HG03175 (cell line): Measurements from ENCODE around the gene DYNLT1.
"Not testable (repeated sequence)": the region's sequence is repeated elsewhere in the genome, so short reads cannot be mapped to it uniquely, and the experiment has no call there.

Experiments used
- ATAC-seq: cut with Tn5 transposase; IDR thresholded peaks from one replicate; pipeline ENCODE4 v1.9.1; 2021; ENCODE audit warnings: mild to moderate bottlenecking, moderate library complexity; ENCODE audit not compliant: unreplicated experiment

Gene DYNLT1

DNA sequence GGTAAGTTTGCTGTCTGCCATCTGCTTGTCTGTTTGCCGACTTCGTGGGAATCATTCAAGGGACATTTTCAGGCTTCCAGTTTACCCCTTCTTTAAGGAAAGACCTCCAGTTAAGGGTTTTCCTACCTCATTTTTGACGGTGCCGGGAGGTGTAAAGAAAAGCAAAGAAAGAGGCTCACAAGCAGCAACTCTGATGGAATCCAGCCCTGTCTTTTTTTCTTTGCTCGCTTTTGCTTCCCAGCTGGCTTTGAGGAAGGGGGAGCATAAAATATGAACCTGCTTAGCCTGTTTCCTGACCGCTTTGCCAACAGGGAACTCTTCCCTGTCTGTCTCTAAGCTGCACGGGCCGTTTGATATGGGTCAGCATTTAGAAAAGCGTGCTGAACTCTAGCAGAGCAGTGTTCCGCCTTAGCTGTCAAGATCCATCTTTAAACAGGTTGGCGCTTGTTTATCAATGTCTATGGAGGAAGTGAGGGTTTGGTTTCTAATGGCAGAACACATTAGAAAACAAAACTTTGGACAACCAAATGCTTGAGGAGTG, 19.2 kb upstream of the DYNLT1 start:
- no peak for ATAC-seq

DNA sequence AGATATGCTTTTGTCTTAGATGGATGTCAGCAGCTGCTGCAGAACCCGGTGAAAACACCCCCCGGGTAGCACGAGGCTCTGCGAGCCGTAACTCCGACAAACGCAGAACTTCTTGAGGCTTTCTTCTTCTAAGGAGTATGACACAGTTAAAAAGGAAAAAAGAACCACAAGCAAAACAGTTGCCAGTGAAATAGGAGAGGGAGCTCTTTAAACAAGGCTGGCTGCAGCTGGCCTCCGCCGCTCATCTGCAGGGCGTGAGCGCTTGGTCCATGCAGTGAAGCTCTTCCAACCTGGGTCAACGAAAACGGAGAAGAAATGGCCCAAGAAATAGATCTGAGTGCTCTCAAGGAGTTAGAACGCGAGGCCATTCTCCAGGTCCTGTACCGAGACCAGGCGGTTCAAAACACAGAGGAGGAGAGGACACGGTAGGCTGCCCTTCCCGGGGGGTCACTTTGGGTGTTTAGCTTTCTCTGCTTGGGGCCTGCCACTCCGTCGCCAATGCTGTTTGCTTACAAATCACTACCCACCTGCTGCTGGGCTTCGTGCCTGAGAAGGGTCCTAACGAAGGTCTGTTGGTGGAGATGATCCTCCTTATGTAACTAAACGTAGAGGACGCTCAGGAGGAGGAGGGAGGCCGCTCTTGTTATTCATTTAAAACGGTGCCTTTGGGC, 18.5 kb upstream of the DYNLT1 start:
- ATAC-seq = no peak

DNA sequence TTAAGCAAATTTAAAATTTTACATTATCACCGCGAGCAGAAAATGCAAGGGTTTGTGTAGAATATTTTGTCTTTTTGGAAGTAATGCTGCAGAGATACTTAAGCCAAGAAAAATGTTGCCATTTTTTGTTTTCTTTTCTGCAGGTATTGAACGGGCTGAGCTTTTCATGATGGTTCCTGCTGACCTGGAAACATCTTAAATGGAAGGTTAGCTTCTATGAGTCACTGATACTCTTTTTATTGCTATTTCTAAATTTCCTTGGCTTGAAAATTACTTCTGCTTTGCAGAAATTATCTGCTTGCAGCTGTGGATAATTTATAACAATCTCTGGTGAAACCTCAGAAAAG, 18.0 kb upstream of the DYNLT1 start:
- ATAC-seq = no peak

DNA sequence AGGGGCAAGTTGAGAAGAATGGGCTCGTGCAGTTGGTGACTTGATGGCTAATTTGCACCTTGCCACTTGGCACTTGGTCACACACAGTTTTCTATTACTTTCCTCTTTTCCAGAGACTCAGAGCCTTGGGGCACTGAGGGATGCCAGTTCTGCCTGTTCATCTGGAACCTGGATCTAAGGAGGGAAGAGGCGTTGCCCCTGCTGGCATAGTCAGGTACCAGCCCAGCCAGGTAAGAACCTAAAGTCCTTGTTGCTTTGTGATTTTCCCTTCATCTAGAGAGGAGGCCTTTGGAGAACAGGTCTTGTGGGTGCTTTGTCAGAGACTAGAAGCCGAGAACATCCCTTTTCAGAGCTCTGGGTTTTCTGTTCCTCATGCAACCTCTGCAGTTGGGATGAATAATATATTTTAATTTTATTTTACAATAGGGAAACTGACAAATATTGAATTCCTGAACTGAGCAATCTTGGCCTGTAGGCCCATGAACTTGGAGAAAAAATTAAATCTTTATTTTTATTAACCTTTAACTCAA, 16.7 kb upstream of the DYNLT1 start:
- no peak for ATAC-seq

DNA sequence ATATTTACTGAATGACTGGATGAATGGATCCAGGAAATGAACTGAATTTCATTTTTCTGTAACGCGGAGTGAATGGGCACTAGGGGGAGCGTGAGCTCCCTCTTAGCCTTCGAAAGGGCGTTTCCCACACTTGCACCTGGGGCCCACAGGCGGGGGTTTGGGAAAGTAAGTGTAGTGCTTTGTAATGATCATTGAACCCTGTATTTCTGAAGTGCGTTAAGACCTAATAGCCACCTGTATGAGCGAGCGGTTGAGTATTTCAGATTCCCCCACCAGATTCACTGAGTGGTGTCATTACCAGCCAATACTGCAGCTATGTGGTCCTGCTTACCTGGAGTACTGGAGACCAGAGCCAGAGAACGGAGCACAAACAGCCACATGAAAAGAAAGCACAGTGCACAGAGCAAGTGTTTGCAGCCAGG, 15.8 kb upstream of the DYNLT1 start:
- ATAC-seq = peak; percentile 50

DNA sequence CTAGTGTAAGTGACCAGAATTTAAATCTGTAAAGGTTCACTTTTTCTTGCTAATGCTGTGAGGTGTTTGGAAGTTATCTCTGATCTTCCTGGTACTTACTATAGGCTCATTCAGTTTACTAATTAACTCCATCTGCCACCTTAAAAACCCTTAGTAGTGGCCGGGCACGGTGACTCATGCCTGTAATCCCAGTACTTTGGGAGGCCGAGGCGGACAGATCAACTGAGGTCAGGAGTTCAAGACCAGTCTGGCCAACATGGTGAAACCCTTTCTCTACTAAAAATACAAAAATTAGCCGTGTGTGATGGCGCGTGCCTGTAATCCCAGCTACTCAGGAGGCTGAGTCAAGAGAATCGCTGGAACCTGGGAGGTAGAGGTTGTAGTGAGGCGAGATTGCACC, 12.4 kb upstream of the DYNLT1 start:
- ATAC-seq = not testable (repeated sequence)

DNA sequence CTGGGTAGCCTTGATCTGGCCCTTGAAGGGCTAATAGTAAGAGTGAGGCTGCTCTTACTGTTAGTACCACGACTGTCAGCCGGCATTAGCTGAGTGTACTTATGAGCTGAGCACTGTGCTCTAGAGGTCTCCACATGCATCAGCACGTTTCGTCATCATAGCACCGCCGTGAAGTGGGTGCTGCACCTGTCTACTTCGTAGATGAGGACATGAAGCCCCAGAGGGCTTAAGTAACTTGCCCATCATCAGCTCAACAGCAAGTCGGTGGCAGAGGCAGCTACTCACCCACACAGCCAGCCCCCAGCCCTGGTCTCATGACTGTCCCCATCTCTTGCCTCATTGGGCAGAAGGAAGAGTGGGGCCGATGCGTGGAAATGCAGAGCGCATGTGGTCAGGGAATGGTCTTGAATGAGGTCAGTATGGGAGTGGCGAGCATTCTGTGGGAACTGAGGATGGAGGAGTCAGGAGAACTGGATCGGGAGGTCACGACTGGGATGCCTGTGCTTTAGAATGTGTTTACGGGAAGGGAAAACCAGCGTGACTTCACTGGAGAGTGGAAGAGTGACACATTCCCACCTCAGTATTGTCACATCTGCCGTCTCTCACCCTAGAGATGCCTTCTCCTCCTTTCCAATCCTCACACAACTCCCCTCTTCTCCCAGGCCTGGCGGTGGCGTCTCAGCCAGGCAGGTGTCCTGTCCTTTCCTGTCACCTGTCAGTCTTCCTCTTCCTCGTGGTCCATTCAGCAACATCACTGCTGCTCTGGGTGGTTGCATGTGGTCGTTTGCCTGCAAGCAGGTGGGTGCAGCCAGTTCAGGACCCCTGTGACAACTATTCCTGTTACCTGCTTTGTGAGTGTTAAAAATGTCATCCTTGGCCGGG, 11.3 kb upstream of the DYNLT1 start:
- no peak for ATAC-seq

DNA sequence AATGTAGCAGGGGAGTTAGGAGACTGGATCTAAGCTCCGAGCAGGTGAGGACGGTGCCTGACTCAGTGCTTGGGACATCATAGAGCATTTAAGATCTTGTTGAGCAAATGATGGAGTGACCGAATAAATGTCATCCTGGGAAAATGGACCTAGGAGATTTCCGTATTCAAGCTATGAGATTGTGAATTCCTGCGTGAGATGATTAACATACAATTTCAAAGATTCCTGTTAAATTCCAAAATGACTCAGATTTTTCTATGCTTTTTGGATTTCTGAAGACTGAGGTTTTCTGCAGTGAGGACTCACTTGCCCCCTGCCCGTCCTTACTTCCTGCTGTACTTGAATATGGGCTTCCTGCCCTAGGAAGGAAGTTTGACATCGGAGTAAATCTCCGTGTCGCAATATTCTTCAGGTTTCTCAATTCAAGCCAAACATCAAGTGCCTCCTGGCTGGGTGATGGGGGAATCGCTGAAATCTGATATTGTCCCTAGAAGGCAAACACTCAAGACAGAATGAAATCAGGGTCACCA, 10.5 kb upstream of the DYNLT1 start:
- no peak for ATAC-seq

DNA sequence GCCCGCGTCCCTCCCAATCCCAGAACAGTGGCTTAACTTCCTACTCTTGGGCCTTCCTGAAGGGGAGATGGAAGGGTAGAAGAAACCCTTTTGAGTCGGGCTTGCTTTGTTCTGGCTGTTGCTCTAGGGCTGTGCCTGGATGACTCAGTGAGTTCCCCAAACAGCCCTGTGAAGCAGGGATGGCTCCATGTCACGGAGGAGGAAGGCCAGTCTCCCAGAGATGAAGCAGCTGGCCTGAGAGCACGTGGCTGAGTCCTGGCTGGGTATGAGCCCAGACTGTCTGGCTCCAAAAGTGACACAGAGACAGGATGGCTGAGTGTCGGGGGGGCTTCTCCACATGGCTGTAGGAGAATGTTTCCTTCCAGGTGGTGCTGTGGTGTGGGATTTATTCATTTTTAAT, 10.0 kb upstream of the DYNLT1 start:
- ATAC-seq = no peak

DNA sequence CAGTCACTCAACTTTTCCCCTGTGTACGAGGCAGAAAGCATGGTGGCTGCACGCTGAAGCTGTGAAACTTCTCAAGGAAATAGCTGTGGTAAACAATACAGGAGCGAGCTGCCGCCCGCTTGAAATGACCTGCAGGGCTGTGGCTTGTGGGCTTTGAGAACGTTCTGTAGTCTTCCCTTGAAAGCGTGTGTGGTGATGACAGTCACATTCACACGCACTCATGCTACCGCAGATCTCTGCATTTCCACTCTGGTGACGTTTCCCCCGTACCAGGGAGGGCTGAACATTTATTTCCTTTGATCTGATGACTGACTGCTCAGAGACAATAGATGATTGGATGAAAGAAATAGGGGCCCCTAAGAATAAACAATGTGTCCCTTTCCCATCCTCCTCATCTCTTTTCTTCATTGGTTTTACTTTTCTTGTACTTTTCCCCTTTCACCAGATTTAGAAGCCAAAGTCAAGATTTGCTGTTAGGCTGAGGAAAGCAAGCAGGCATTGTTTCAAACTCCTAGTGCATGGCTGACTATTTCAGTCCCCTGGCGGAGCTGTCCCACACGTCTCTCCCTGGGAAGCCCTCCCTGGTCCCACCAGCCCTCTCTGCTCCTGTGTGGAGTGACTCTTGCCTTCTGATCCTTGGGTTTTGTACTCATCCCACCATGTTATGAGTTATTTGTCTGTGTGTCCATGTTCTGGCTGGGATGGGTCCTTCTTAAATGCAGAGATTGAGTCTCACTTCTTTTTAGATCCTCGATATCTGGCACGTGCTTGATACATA, 9.2 kb upstream of the DYNLT1 start:
- ATAC-seq = no peak

DNA sequence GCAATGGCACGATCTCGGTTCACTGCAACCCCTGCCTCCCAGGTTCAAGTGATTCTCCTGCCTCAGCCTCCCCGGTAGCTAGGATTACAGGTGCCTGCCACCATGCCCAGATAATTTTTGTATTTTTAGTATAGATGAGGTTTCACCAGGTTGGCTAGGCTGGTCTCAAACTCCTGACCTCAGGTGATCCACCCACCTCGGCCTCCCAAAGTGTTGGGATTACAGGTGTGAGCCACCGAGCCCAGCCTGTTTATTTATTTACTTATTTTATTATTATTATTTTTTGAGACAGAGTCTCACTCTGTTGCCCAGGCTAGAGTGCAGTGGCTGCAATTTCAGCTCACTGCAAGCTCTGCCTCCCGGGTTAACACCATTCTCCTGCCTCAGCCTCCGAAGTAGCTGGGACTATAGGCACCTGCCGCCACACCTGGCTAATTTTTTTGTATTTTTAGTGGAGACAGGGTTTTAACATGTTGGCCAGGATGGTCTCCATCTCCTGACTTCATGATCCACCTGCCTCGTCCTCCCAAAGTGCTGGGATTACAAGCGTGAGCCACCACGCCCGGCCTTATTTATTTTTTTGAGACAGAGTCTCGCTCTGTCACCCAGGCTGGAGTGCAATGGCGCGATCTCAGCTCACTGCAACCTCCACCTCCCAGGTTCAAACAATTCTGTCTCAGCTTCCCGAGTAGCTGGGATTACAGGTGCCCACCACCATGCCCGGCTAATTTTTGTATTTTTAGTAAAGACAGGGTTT, 7.6 kb upstream of the DYNLT1 start:
- ATAC-seq = not testable (repeated sequence)

DNA sequence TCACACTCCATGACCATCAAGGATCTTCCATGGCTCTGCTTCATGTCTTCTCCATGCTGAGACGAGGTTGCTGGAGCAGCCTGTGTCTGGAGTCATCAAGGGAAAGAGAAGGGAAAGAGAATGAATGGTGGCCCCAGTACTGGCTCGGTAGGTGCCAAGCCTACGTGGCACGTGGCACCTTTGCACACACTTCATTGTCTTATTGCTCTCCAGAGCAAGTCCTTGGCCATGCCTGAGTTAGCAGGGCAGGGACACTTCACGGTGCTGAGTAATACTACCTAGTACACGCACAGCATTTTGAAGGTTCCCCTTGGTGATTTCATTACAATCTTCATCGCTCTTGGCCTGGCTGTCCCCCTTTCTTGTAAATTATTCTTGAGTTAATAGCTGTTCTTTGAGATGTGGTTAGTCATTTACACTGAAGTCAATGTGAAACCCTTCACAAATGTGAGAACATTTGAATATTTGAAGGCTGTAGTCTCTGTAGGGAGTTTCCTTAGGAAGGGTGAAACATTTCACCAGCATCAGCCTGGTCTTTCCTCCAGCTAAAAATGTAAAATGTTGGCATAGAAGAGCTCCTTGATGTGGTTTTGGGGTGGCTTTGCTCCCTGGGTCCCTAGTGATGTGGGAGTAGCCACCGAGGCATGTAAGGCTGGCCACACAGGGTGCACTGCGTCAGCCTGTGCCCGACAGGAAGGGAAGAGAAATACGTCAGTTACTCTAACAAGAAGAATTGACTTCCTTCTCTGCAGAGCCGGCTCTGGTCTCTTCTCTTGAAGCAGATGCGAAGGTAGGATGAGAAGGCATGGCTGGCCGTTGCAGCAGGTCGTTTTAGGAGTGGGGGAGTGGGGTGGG, 5.0 kb upstream of the DYNLT1 start, which contains the start of gene SYTL3:
TSS of gene SYTL3 (plus strand) at position 766 of the 855 bp plus-strand sequence. CDS start 13,215 bp downstream, outside the sequence.
- peak; percentile 56 for ATAC-seq

DNA sequence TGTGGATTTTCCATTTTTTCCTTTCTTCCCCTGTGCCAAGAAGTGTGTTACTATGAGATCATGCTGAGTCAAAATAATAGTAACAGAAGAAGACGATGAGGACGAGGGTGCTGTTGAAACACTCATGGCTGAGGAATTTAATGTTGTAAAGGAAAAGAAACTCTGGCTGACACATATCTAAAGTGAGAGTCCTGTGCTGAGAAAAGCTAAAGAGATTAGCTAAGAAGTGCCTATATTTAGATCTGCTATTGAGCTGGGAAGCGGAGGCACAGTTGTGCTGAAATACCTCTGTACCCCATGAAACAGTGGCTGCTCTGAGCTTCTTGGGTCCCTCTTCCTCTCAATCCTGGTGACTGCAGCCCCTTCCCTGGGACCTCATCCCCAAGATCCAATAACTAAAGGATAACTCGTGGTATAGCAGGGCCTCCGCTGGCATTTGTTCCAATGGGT, 4.2 kb upstream of the DYNLT1 start:
- ATAC-seq = peak; percentile 35

DNA sequence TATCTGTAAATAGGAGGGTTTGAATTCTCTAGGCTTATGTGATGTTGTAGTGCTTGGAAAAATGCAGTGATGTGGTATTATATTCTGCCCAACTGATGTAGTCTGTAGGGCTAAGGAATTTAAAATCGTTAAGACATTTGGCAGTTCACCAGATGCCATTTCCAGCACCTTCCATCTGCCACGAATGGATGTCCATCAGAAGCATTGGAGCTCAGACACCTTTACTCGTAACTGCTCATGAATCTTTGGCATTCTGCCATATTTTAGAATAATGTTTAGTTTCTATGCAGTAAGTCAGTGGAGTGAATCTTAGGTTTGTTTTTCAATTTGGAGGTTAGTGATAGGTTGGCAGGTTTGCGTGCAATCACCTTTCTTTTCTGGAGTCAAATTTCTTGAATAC, 3.0 kb upstream of the DYNLT1 start:
- ATAC-seq = no peak

DNA sequence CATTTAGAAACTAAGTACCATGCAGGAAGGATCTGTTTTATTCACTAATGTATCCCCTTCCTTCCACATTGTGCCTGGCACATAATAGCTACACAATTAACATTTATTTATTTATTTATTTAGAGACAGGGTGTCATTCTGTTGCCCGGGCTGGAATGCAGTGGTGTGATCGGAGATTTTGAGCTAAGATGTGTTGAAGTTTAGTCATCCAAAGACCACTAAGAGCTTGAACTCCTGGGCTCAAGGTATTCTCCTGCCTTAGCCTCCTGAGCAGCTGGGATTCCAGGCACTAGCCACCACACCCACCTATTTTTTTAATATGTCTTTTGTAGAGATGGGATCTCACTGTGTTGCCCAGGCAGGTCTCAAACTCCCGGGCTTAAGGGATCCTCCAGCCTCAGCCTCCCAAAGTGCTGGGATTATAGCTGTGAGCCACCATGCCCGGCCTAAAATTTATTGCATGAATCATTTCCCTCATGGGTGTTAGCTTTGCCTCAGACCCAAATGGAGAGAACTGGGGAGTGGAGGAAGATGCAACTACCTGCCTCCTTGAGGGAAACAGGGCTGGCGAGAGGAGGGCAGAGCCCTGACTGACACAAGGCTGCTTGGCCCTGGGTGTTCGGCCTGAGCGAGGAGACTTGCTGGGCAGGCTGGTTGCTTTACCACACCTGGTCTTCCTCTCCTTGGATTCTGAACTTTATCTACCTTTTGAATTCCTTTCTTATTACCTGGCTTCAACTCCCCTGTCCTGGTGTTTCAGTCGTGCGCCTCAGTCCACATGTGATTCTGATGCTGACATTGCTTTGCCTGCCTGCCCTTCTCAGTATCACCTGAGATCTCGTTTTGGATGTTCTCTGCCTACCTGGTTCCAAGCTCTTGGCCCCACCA, 1.7 kb upstream of the DYNLT1 start:
- ATAC-seq = no peak

DNA sequence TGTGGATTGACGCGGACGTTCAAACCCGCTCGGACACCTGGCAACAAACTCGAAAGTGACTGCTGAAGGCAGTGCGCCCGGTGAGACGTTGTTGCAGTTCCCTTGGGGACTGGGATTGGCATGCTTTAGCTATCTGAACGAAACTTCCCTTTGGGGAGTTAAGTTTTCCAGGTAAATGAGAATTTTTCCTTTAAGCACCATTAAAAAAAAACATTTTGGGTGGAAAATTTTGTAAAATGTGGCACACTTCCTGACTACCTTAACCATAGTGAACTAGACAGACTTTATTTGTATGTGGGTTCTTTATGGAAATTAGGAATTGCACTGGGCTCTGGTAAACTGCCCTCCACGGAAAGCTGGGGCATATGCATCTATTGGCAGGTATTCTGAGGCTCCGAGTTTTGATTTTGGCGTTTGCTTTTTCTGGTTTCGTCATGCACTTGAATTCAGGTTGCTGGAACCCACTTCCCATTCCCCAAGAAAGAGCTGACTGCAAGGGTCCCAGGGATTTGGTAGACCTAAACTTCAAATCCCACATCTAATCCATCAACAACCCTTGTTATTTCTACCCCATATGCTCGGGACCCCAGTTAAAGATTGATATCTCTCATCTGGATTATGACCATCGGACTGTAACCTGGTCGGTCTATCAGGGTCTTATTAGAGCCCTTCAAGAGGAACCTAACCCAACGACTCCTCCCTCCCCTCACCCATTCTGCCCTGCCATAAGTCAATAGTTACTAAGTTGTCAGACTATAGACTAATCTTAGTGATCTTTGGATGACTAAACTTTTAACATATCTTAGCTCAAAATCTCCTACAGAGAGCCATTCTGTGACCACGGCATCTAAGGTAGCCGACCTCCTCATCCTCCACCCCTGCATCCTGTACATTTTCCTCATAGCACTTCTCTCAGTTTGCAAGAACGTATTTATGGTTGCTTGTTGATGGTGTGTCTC, 800 bp upstream of the DYNLT1 start:
- ATAC-seq = no peak

DNA sequence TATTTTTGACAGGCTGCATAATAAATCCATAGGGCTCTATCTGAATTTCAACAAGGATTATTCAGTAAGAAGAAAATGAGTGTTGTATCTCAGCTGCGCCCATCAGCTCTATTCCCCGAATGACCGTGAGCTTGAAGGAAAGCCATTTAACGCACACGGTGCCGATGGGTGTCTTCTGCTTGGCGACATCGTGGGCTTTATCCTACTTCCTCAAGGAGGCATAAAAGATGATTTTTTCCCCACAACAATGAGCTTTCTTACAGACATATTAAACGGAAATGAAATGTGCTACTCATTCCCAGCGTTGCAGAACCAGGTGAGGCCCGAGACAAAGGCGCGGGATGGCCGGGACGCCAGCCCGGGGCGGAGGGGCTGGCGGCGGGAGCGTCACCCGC, 710 bp downstream of the DYNLT1 start:
- no peak for ATAC-seq
